Sigmoid colon (tissue), 7 donors: Measurements from ENCODE around the gene ZP1. TPM values are rescaled to one million over a fixed set of nuclear protein-coding genes. Genes with fewer than 3 reads are reported as not detected.
A peak's percentile ranks its signal among the peaks of the same experiment; 100 is the strongest.

Source experiments
- DNase-seq: peaks from one replicate; pipeline ENCODE4 v3.0.0-alpha.2; 2019
- H3K27ac ChIP-seq, 4 donors: fragments of 200-600 bp; sonication (generic); one replicate each; pipeline ENCODE4 v1.5.1; 2016 to 2019; ENCODE audit warnings: mild to moderate bottlenecking in 1 of 4
- H3K27me3 ChIP-seq, 3 donors: fragments of 200-600 bp; sonication (generic); one replicate each; pipeline ENCODE4 v1.5.1; 2019; ENCODE audit warnings: mild to moderate bottlenecking in 1 of 3
- H3K36me3 ChIP-seq, 4 donors: fragments of 200-600 bp; sonication (generic); one replicate each; pipeline ENCODE4 v1.5.1; 2016 to 2019
- H3K4me1 ChIP-seq, 4 donors: fragments of 200-600 bp; sonication (generic); one replicate each; pipeline ENCODE4 v1.5.1; 2017 to 2019
- H3K4me3 ChIP-seq, 4 donors: fragments of 200-600 bp; sonication (generic); one replicate each; pipeline ENCODE4 v1.5.1; 2017 to 2019; ENCODE audit warnings: mild to moderate bottlenecking in 2 of 4, moderate library complexity in 1 of 4
- H3K9me3 ChIP-seq, 4 donors: fragments of 200-600 bp in 3 of 4; sonication (generic) in 3 of 4; one replicate each; pipeline versions ENCODE4 v1.5.1 to v1.6.1; 2013 to 2019
- CTCF ChIP-seq, 4 experiments: fragments of 450-650 bp in 3 of 4; fragments of 200-600 bp in 1 of 4; IDR thresholded peaks; one replicate each; pipeline ENCODE4 v1.5.1; 2016 to 2019; ENCODE audit warnings: antibody characterized with exemption in 4 of 4, mild to moderate bottlenecking in 3 of 4, moderate library complexity in 2 of 4
- EP300 ChIP-seq, 4 donors: sonication (generic); formaldehyde crosslinking; IDR thresholded peaks; one replicate each; pipeline ENCODE4 v1.6.1; 2017; ENCODE audit warnings: antibody characterized with exemption in 4 of 4
- POLR2A ChIP-seq, 2 donors: fragments of 450-650 bp; IDR thresholded peaks; one replicate each; pipeline ENCODE4 v1.6.1; 2016; ENCODE audit warnings: antibody characterized with exemption in 2 of 2, mild to moderate bottlenecking in 2 of 2, moderate library complexity in 2 of 2
- POLR2AphosphoS5 ChIP-seq, 4 donors: sonication (generic); formaldehyde crosslinking; IDR thresholded peaks; one replicate each; pipeline ENCODE4 v1.6.1; 2017; ENCODE audit warnings: antibody characterized with exemption in 4 of 4
- WGBS, 2 donors: extraction: QIAGEN DNeasy Blood & Tissue Kit; methylation state at CpG; one replicate each; pipeline ENCODE4 v1.1.7; 2013; 5-methylcytosine and 5-hydroxymethylcytosine counted together
- intact Hi-C: fragments of 100-400 bp; cut with DNase I; formaldehyde crosslinking; loops from one replicate; pipeline ENCODE4 v1.15.1; 2023
- polyA plus RNA-seq, 3 donors: library from polyadenylated mRNA; stranded (reverse); fragments of 200-250 nt; gene quantifications; one replicate each; pipeline ENCODE4 v1.2.3, GENCODE V29; 2013
- total RNA-seq, 4 donors: library from RNA; depleted of rRNA; stranded (reverse); fragments of >200 nt; gene quantifications; one replicate each; pipeline ENCODE4 v1.1.0, GENCODE V29; 2016
- donor health status: healthy with polysubstance abuse.
- donor health status: Bipolar disorder and iron deficiency.
- donor health status: healthy.

The ZP1 gene
- total and polyA plus RNA-seq, 7 donors: 0.15 TPM; not detected in 6

- Histone ChIP-seq H3K9me3 (no peaks in the 10 kb centered on the region), H3K27ac (peak overlapping the region; percentile 67 to 73 (median 73)), H3K36me3 (no peaks in the 10 kb centered on the region), H3K4me3 (peak overlapping the region in 1 of 4 donors; percentile 70), H3K27me3 (no peaks in the 10 kb centered on the region), H3K4me1 (peaks cover 0 to 43% (median 39%) of the 10 kb centered on the region in 4 donors)
- intact Hi-C loops: loop anchor here (5.0 kb wide), 2 partner anchors 63 to 322 kb away; partner anchors contain the start of gene VPS37C
- peak; percentile 76 for DNase-seq
- WGBS, 2 donors: 82 to 83% methylated on average over 14 of the region's 14 CpGs
- no peak for TF ChIP-seq EP300 (IDR thresholded peaks at IDR 0.05)
- TF ChIP-seq CTCF (IDR thresholded peaks at IDR 0.05): no peak
- no peak for TF ChIP-seq POLR2AphosphoS5 (IDR thresholded peaks at IDR 0.05)
- no peak for TF ChIP-seq POLR2A (IDR thresholded peaks at IDR 0.05)
These were observed 26.6 kb upstream of the ZP1 start for GRCh38 chr11:60840470-60841430.

- Histone ChIP-seq H3K27ac (peak within 1 kb of the TSS; percentile 67 to 73 (median 73)), H3K36me3 (no peaks in the 10 kb centered on the region), H3K9me3 (no peaks in the 10 kb centered on the region), H3K4me1 (peaks cover 0 to 43% (median 39%) of the 10 kb centered on the region in 4 donors), H3K4me3 (peak within 1 kb of the TSS; percentile 69 to 94 (median 70)), H3K27me3 (no peaks in the 10 kb centered on the region)
- peak; percentile 99 for DNase-seq
- intact Hi-C loops: loop anchor here (2.0 to 5.0 kb wide), 3 partner anchors 65 to 320 kb away; partner anchors contain the start of genes PRPF19 and VPS37C
- 1% methylated on average over 57 of the region's 57 CpGs for WGBS, 2 donors
- TF ChIP-seq EP300 (IDR thresholded peaks at IDR 0.05) (peak in 2 of 4 donors; percentile 39 to 85), CTCF (IDR thresholded peaks at IDR 0.05) (no peak), POLR2AphosphoS5 (IDR thresholded peaks at IDR 0.05) (peak; percentile 57 to 92 (median 72)), POLR2A (IDR thresholded peaks at IDR 0.05) (no peak)
These were observed 25.3 kb upstream of the ZP1 start, which contains the start of gene CCDC86 for GRCh38 chr11:60841797-60842667. Gene CCDC86, plus strand, starts transcription at chr11:60842113. Its CDS starts 12 bp downstream, at chr11:60842125.

- Histone ChIP-seq H3K27ac (peak overlapping the region; percentile 67 to 73 (median 73)), H3K4me3 (peak overlapping the region; percentile 69 to 94 (median 70)), H3K36me3 (peaks cover 0 to 8% (median under 1%) of the 10 kb centered on the region in 4 donors), H3K27me3 (no peaks in the 10 kb centered on the region), H3K4me1 (peaks cover 0 to 43% (median 39%) of the 10 kb centered on the region in 4 donors), H3K9me3 (no peaks in the 10 kb centered on the region)
- WGBS, 2 donors: 6 to 16% methylated on average over 23 of the region's 23 CpGs
- no peak for DNase-seq
- intact Hi-C loops: loop anchor here (2.0 to 5.0 kb wide), 3 partner anchors 64 to 319 kb away; partner anchors contain the start of genes PRPF19 and VPS37C
- TF ChIP-seq POLR2A (IDR thresholded peaks at IDR 0.05): no peak
- no peak for TF ChIP-seq POLR2AphosphoS5 (IDR thresholded peaks at IDR 0.05)
- no peak for TF ChIP-seq CTCF (IDR thresholded peaks at IDR 0.05)
- TF ChIP-seq EP300 (IDR thresholded peaks at IDR 0.05): no peak
These were observed 24.4 kb upstream of the ZP1 start for GRCh38 chr11:60842668-60843600.
